Activated CD4-positive, alpha-beta T cell treated with anti-CD3 and anti-CD28 coated beads for 1 hour (primary cell): ENCODE measurements around the gene HOXD8.

Source experiments
- DNase-seq: peaks from one replicate; pipeline ENCODE4 v3.0.0-alpha.2; 2020

The HOXD8 gene

GRCh38 chr2:176160986-176161824, 31.7 kb downstream of the HOXD8 start:
- DNase-seq: no peak

- DNase-seq: no peak
Observed at GRCh38 chr2:176161825-176162626, 32.5 kb downstream of the HOXD8 start.

GRCh38 chr2:176162911-176163671, 33.6 kb downstream of the HOXD8 start:
- no peak for DNase-seq

GRCh38 chr2:176163672-176164056, 34.2 kb downstream of the HOXD8 start:
- no peak for DNase-seq

GRCh38 chr2:176164201-176164600, 34.7 kb downstream of the HOXD8 start:
- no peak for DNase-seq

GRCh38 chr2:176164611-176165369, 35.3 kb downstream of the HOXD8 start:
- DNase-seq: no peak

GRCh38 chr2:176165370-176166050, 36.0 kb downstream of the HOXD8 start:
- DNase-seq: no peak

- DNase-seq: no peak
Observed at GRCh38 chr2:176166272-176166671, 36.8 kb downstream of the HOXD8 start.

GRCh38 chr2:176167398-176167797, 37.9 kb downstream of the HOXD8 start:
- DNase-seq: no peak

- no peak for DNase-seq
Observed at GRCh38 chr2:176169181-176169580, 39.7 kb downstream of the HOXD8 start.

- DNase-seq: no peak
Observed at GRCh38 chr2:176169711-176170110, 40.2 kb downstream of the HOXD8 start.

- DNase-seq: no peak
Observed at GRCh38 chr2:176170602-176171305, 41.2 kb downstream of the HOXD8 start.

- DNase-seq: no peak
Observed at GRCh38 chr2:176171351-176172006, 42.0 kb downstream of the HOXD8 start.

GRCh38 chr2:176172007-176172894, 42.7 kb downstream of the HOXD8 start:
- DNase-seq: no peak

GRCh38 chr2:176172895-176173566, 43.5 kb downstream of the HOXD8 start:
- no peak for DNase-seq

- no peak for DNase-seq
Observed at GRCh38 chr2:176173567-176174381, 44.3 kb downstream of the HOXD8 start.

- DNase-seq: no peak
Observed at GRCh38 chr2:176174382-176174823, 44.9 kb downstream of the HOXD8 start.
